Suppressor macrophage (primary cell): ENCODE results near the gene SYN1.

ENCODE experiments used
- DNase-seq, 4 experiments: peaks; one replicate each; pipeline ENCODE4 v3.0.0-alpha.2; 2020 to 2022

Gene SYN1

GRCh38 chrX:47572773-47573340 is 46.8 kb downstream of the SYN1 start:
- no peak for DNase-seq

- DNase-seq, result no peak
Measured at GRCh38 chrX:47571896-47572295, 47.8 kb downstream of the SYN1 start.

DNA sequence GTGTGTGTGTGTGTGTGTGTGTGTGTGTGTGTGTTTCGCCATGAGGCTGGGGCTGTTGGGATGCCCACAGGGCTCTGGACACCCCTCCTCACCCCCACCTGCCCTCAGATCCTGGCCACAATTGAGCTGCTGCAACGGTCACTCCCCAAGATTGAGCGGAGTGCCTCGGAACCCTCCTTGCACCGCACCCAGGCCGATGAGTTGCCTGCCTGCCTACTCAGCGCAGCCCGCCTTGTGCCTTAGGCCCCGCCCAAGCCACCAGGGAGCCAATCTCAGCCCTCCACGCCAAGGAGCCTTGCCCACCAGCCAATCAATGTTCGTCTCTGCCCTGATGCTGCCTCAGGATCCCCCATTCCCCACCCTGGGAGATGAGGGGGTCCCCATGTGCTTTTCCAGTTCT is 48.4 kb downstream of the SYN1 start:
- DNase-seq, result no peak

- DNase-seq, result no peak
Measured at GRCh38 chrX:47570794-47571193, 48.9 kb downstream of the SYN1 start.

GRCh38 chrX:47568656-47569295 is 50.9 kb downstream of the SYN1 start:
- DNase-seq, result peak in 1 of 4 experiments; percentile 40

GRCh38 chrX:47566841-47567240 is 52.8 kb downstream of the SYN1 start:
- DNase-seq, result no peak

GRCh38 chrX:47564438-47565085 is 55.1 kb downstream of the SYN1 start:
- DNase-seq, result peak in 1 of 4 experiments; percentile 14

- no peak for DNase-seq
Measured at GRCh38 chrX:47563801-47564315, 55.8 kb downstream of the SYN1 start.

GRCh38 chrX:47562615-47563243 is 56.9 kb downstream of the SYN1 start:
- peak; percentile 58 to 68 (median 63) for DNase-seq

DNA sequence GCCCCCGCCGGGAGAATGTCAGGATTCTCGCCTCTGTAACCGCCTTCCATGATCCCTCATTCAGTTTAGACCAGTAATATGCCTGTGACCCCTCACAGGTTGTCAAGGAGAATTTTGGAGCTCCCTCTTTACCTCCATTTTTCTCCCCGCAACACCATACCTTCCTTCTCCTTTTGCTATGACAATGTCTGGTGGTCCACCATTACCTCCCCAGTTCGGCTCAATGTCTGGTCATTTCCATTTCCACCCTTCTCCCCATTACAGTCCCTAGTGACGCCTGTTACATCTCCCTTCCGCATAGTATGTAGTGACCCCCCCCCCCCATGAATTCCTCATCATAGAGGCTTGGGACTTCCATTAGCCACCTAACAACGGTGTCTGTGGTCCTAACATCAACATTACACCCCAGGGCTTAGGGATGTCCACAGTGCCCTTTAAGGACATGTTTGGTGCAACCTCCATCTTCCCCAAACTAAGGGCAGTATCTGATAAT is 58.0 kb downstream of the SYN1 start:
- DNase-seq, result no peak

DNA sequence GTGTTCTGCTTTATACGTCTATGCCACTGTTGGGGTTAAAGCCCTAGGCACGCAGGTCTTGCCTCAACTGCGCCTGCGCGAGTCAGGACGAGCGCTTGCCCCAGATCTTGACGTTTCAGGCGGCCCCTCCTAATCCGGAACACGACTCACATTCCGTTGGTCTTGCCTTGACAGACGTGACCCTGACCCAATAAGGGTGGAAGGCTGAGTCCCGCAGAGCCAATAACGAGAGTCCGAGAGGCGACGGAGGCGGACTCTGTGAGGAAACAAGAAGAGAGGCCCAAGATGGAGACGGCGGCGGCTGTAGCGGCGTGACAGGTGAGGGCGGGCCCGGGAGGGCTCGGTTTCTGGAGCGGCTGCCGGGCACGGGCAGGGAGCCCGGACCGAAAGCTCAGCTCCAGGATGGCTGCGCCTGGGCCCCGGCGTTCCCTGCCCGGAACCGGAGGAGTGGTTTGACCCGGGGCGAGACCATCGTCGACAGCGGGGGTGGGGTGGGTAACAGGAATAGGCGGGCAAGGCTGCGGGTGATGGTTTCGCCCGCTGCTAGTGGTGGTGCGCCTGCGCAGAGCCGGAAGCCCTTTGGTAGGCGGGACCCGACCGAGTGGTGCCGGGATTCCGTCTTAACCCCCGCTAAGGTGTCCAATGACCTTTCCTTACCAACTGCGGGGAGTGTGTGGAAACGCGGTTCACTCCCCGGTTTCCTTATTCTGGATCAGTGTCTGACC is 58.6 kb downstream of the SYN1 start, which contains the start of gene ARAF:
Gene ARAF, plus strand, starts transcription at position 272 of the 725 bp plus-strand sequence. CDS start 1,763 bp downstream, outside the sequence.
- DNase-seq, result peak; percentile 97 to 99 (median 98)

GRCh38 chrX:47560179-47560933 is 59.3 kb downstream of the SYN1 start:
- DNase-seq, result no peak

DNA sequence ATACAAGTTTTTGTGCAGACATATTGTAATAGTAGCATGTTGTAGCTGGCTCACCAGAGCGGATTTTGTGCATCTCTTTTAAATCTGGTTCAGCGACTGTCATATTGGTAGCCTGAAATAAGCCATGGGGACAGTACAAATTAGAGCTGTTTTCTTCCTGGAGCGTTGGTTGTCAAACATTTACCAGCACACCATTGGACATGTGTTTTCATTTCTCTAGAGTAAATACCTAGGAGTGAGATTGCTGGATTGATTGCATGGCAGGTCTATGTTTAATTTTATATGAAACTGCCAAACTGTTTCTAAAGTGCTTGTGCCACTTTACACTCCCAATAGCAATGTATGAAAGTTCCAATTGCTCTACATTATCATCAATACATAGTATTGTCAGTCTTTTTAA is 61.2 kb downstream of the SYN1 start:
- no peak for DNase-seq

GRCh38 chrX:47556045-47556623 is 63.5 kb downstream of the SYN1 start:
- DNase-seq, result peak; percentile 79 to 91 (median 89)

- no peak for DNase-seq
Measured at GRCh38 chrX:47543496-47543895, 76.2 kb downstream of the SYN1 start.

- peak; percentile 78 to 89 (median 86) for DNase-seq
Measured at GRCh38 chrX:47540754-47541538, 78.7 kb downstream of the SYN1 start.

DNA sequence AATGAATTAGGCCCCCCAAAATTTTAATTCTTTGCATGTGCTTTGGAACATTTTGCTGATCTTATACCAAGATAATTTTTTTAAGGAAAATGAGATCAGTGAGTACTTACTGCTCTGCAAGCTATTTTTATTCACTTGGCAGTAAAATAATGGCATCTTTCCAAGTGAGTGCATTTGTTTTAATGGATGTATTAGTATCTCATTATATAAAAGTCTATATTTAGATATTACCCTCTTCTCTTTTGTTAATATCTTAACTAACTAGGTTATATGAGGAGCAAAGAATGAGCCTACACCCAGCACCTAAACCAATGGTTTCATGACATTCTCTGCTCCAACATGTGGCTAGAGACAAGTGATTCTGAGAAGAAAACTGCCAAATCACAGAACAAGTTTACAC is 79.8 kb downstream of the SYN1 start:
- no peak for DNase-seq

- DNase-seq, result peak; percentile 3 to 61 (median 29)
Measured at GRCh38 chrX:47530049-47530448, 89.6 kb downstream of the SYN1 start.

DNA sequence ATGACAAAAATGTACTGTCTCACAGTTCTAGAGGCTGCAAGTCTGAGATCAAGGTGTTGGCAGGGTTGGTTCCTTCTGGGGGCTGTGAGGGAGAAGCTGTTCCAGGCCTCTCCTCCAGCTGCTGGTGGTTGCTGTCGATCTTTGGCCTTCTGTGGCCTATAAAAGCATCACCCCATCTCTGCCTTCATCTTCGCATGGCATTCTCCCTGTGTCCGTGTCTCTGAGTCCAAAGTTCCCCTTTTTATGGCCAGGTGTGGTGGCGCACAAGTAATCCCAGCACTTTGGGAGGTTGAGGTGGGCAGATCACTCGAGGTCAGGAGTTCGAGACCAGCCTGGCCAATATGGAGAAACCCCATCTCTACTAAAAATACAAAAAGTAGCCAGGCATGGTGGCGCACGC is 90.1 kb downstream of the SYN1 start:
- DNase-seq, result no peak

DNA sequence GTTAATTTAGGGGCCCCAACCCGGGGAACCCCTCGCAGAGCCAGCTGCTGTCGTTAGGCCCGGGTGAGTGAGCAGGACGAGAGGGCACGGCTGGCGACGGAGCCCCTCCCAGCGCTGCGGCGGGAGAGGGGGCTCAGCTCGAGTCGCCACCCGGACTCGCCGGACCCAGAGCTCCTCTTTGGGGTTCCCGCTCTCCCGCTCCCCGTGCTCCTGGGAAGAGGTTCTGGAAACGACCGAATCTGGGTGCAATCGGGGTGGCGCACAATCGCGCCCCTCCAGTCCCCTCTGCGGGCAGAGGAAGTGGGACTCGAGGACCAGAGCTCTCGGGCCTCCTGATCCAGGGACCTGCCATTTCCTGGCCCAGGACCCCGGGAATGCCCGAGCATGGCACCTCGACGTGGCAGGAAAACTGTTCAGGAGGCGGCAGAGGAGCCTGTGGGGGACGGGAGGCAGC is 95.9 kb downstream of the SYN1 start:
- no peak for DNase-seq
